Measurements from ENCODE around the gene BTBD10.

GRCh38 chr11:13338019-13338426 is 125.0 kb downstream of the BTBD10 start:
- TF ChIP-seq EP300 (IDR thresholded peaks at IDR 0.05; ENCODE audit: borderline replicate concordance): no peak
- TF ChIP-seq TCF12 (IDR thresholded peaks at IDR 0.05; ENCODE audit: low read depth): no peak
- TF ChIP-seq CEBPB (IDR thresholded peaks at IDR 0.05): no peak
- no peak for TF ChIP-seq CREB1 (IDR thresholded peaks at IDR 0.05; ENCODE audit: low read depth)
- TF ChIP-seq, protein P1, sequence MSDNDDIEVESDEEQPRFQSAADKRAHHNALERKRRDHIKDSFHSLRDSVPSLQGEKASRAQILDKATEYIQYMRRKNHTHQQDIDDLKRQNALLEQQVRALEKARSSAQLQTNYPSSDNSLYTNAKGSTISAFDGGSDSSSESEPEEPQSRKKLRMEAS (IDR thresholded peaks at IDR 0.05): no peak
- TF ChIP-seq, protein P2, sequence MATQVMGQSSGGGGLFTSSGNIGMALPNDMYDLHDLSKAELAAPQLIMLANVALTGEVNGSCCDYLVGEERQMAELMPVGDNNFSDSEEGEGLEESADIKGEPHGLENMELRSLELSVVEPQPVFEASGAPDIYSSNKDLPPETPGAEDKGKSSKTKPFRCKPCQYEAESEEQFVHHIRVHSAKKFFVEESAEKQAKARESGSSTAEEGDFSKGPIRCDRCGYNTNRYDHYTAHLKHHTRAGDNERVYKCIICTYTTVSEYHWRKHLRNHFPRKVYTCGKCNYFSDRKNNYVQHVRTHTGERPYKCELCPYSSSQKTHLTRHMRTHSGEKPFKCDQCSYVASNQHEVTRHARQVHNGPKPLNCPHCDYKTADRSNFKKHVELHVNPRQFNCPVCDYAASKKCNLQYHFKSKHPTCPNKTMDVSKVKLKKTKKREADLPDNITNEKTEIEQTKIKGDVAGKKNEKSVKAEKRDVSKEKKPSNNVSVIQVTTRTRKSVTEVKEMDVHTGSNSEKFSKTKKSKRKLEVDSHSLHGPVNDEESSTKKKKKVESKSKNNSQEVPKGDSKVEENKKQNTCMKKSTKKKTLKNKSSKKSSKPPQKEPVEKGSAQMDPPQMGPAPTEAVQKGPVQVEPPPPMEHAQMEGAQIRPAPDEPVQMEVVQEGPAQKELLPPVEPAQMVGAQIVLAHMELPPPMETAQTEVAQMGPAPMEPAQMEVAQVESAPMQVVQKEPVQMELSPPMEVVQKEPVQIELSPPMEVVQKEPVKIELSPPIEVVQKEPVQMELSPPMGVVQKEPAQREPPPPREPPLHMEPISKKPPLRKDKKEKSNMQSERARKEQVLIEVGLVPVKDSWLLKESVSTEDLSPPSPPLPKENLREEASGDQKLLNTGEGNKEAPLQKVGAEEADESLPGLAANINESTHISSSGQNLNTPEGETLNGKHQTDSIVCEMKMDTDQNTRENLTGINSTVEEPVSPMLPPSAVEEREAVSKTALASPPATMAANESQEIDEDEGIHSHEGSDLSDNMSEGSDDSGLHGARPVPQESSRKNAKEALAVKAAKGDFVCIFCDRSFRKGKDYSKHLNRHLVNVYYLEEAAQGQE (IDR thresholded peaks at IDR 0.05; ENCODE audit: low read depth): no peak
- no peak for TF ChIP-seq TAF1 (IDR thresholded peaks at IDR 0.05; ENCODE audit: low read depth)
- no peak for TF ChIP-seq ZBTB7A (IDR thresholded peaks at IDR 0.05; ENCODE audit: low read depth)
- TF ChIP-seq EGR1 (IDR thresholded peaks at IDR 0.05): no peak
- TF ChIP-seq RAD21 (IDR thresholded peaks at IDR 0.05; ENCODE audit: low read depth): no peak
- TF ChIP-seq NFIC (IDR thresholded peaks at IDR 0.05): no peak
- TF ChIP-seq, protein P3, sequence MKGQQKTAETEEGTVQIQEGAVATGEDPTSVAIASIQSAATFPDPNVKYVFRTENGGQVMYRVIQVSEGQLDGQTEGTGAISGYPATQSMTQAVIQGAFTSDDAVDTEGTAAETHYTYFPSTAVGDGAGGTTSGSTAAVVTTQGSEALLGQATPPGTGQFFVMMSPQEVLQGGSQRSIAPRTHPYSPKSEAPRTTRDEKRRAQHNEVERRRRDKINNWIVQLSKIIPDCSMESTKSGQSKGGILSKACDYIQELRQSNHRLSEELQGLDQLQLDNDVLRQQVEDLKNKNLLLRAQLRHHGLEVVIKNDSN (IDR thresholded peaks at IDR 0.05): no peak
- no peak for TF ChIP-seq YY1 (IDR thresholded peaks at IDR 0.05; ENCODE audit: low read depth)
- TF ChIP-seq TEAD4 (IDR thresholded peaks at IDR 0.05): no peak
